Caki2 (cell line): ENCODE results near the gene TGM5. TPM values are rescaled to one million over a fixed set of nuclear protein-coding genes. Genes with fewer than 3 reads are reported as not detected.
"Not testable (repeated sequence)": the region's sequence is repeated elsewhere in the genome, so short reads cannot be mapped to it uniquely, and the experiment has no call there.

Experiments used
- DNase-seq: peaks from one replicate; pipeline ENCODE4 v3.0.0-alpha.2; 2015; ENCODE audit warnings: low read depth
- in situ Hi-C: cut with HindIII; loops from 2 replicates; pipeline ENCODE4 v1.10.0; 2016; ENCODE audit warnings: low sequenced_read_pairs, low pct_unique_long_range_greater_than_20kb, mixed read lengths
- total RNA-seq: library from RNA; depleted of rRNA; stranded (reverse); fragments of >200 nt; shearing (Covaris generic); gene quantifications from 2 replicates; pipeline ENCODE4 v1.2.3, GENCODE V29; 2014; ENCODE audit warnings: low replicate concordance

Gene TGM5
- total RNA-seq, 1 experiment from 2014 or later = not detected

- in situ Hi-C loops = no loop called here
These were observed 10.6 kb upstream of the TGM5 start for GRCh38 chr15:43277231-43277823.

GRCh38 chr15:43276563-43277200 is 10.0 kb upstream of the TGM5 start:
- in situ Hi-C loops = no loop called here
- DNase-seq = no peak

More at GRCh38 chr15:43277231-43277823, 10.6 kb upstream of the TGM5 start:
- no peak for DNase-seq

- in situ Hi-C loops = no loop called here
These were observed 9.2 kb upstream of the TGM5 start for GRCh38 chr15:43275740-43276562.

GRCh38 chr15:43274136-43274535 is 7.4 kb upstream of the TGM5 start:
- no peak for DNase-seq
- in situ Hi-C loops = no loop called here

More at GRCh38 chr15:43275740-43276562, 9.2 kb upstream of the TGM5 start:
- DNase-seq = no peak

GRCh38 chr15:43273243-43273642 is 6.5 kb upstream of the TGM5 start:
- DNase-seq = no peak
- in situ Hi-C loops = no loop called here

- DNase-seq, in situ Hi-C loops: not testable (repeated sequence)
These were observed 5.2 kb upstream of the TGM5 start for GRCh38 chr15:43271908-43272307.

GRCh38 chr15:43270676-43271306 is 4.1 kb upstream of the TGM5 start:
- no peak for DNase-seq
- in situ Hi-C loops = no loop called here

GRCh38 chr15:43270113-43270665 is 3.5 kb upstream of the TGM5 start:
- DNase-seq = no peak
- in situ Hi-C loops = no loop called here

GRCh38 chr15:43268111-43269105 is 1.7 kb upstream of the TGM5 start:
- DNase-seq = no peak
- in situ Hi-C loops = no loop called here

- in situ Hi-C loops = no loop called here
- DNase-seq = no peak
These were observed 711 bp upstream of the TGM5 start for GRCh38 chr15:43267439-43267838.

- in situ Hi-C loops = no loop called here
- DNase-seq = no peak
These were observed 342 bp downstream of the TGM5 start for GRCh38 chr15:43266386-43266785.

GRCh38 chr15:43260011-43260615 is 6.6 kb downstream of the TGM5 start:
- no peak for DNase-seq
- in situ Hi-C loops = no loop called here

- no peak for DNase-seq
- in situ Hi-C loops = no loop called here
These were observed 7.9 kb downstream of the TGM5 start for GRCh38 chr15:43258781-43259180.

- in situ Hi-C loops = no loop called here
These were observed 10.4 kb downstream of the TGM5 start for GRCh38 chr15:43256341-43256740.

GRCh38 chr15:43255376-43255775 is 11.4 kb downstream of the TGM5 start:
- in situ Hi-C loops = no loop called here
- no peak for DNase-seq

More at GRCh38 chr15:43256341-43256740, 10.4 kb downstream of the TGM5 start:
- no peak for DNase-seq

GRCh38 chr15:43253431-43254403 is 13.0 kb downstream of the TGM5 start:
- in situ Hi-C loops = no loop called here
- DNase-seq = peak; percentile 10
